ENCODE data around the gene CARD14.

CARD14 gene

GRCh38 chr17:80169784-80170500 lies at the start of gene CARD14:
Gene CARD14, plus strand, starts transcription at chr17:80170030. Its CDS starts 11,409 bp downstream, at chr17:80181439.
- no peak for DNase-seq (ENCODE audit: low read depth in 2 of 2, low spot score in 1 of 2)

GRCh38 chr17:80122026-80122575 lies 47.7 kb upstream of the CARD14 start:
- DNase-seq (ENCODE audit: low read depth in 2 of 2, low spot score in 1 of 2): no peak

- DNase-seq (ENCODE audit: low read depth in 2 of 2, low spot score in 1 of 2): no peak
Observed at GRCh38 chr17:80122926-80123505, 46.8 kb upstream of the CARD14 start.

GRCh38 chr17:80123791-80124190 lies 46.0 kb upstream of the CARD14 start:
- no peak for DNase-seq (ENCODE audit: low read depth in 2 of 2, low spot score in 1 of 2)

GRCh38 chr17:80124351-80124981 lies 45.4 kb upstream of the CARD14 start:
- DNase-seq (ENCODE audit: low read depth in 2 of 2, low spot score in 1 of 2): no peak

GRCh38 chr17:80125656-80126448 lies 44.0 kb upstream of the CARD14 start:
- no peak for DNase-seq (ENCODE audit: low read depth in 2 of 2, low spot score in 1 of 2)

- no peak for DNase-seq (ENCODE audit: low read depth in 2 of 2, low spot score in 1 of 2)
Observed at GRCh38 chr17:80126449-80126715, 43.4 kb upstream of the CARD14 start.

GRCh38 chr17:80129006-80129565 lies 40.7 kb upstream of the CARD14 start:
- no peak for DNase-seq (ENCODE audit: low read depth in 2 of 2, low spot score in 1 of 2)

- no peak for DNase-seq (ENCODE audit: low read depth in 2 of 2, low spot score in 1 of 2)
Observed at GRCh38 chr17:80130992-80131391, 38.8 kb upstream of the CARD14 start.

GRCh38 chr17:80132906-80133625 lies 36.8 kb upstream of the CARD14 start:
- DNase-seq (ENCODE audit: low read depth in 2 of 2, low spot score in 1 of 2): no peak

GRCh38 chr17:80133626-80133970 lies 36.2 kb upstream of the CARD14 start:
- no peak for DNase-seq (ENCODE audit: low read depth in 2 of 2, low spot score in 1 of 2)

- no peak for DNase-seq (ENCODE audit: low read depth in 2 of 2, low spot score in 1 of 2)
Observed at GRCh38 chr17:80137131-80137530, 32.7 kb upstream of the CARD14 start.

- DNase-seq (ENCODE audit: low read depth in 2 of 2, low spot score in 1 of 2): no peak
Observed at GRCh38 chr17:80138856-80139426, 30.9 kb upstream of the CARD14 start.

GRCh38 chr17:80141463-80142165 lies 28.2 kb upstream of the CARD14 start:
- no peak for DNase-seq (ENCODE audit: low read depth in 2 of 2, low spot score in 1 of 2)

GRCh38 chr17:80142929-80143328 lies 26.9 kb upstream of the CARD14 start:
- DNase-seq (ENCODE audit: low read depth in 2 of 2, low spot score in 1 of 2): no peak

- no peak for DNase-seq (ENCODE audit: low read depth in 2 of 2, low spot score in 1 of 2)
Observed at GRCh38 chr17:80145076-80146075, 24.5 kb upstream of the CARD14 start.

GRCh38 chr17:80146121-80147034 lies 23.5 kb upstream of the CARD14 start:
- DNase-seq (ENCODE audit: low read depth in 2 of 2, low spot score in 1 of 2): peak in 1 of 2 donors; percentile 3

All from stimulated activated CD8-positive, alpha-beta memory T cell treated with anti-CD3 and anti-CD28 coated beads, Interleukin-4, amount 100 ng/mL, for 4 hours (primary cell).